ENCODE measurements around the gene DAPL1. TPM values are rescaled to one million over a fixed set of nuclear protein-coding genes. Genes with fewer than 3 reads are reported as not detected.

The DAPL1 gene
- total RNA-seq, 1 experiment from 2014 or later = 0.69 TPM

DNA sequence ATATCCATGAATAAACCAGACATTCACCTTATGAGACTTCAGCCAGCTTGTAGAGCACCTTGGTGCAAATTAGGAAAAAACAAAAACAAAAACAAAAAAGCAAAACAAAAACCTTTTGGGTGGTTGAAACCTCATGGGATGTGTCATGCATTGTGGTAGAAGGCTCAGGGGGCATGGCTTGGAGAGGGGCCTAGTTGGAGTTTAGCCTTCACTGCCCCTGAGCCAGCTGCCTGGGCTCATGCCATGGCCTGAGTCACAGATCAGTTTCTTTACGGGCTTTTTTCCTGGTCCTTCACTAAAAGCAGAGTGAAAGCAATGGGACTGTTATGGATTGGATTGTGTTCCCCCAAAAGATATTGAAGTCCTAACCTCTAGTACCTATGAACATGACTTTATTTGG, 22.0 kb upstream of the DAPL1 start:
- DNase-seq (ENCODE audit: low read depth, low spot score) = no peak
- in situ Hi-C loops (cut with HindIII; ENCODE audit: low pct_unique_long_range_greater_than_20kb, low sequenced_read_pairs) = no loop called here

DNA sequence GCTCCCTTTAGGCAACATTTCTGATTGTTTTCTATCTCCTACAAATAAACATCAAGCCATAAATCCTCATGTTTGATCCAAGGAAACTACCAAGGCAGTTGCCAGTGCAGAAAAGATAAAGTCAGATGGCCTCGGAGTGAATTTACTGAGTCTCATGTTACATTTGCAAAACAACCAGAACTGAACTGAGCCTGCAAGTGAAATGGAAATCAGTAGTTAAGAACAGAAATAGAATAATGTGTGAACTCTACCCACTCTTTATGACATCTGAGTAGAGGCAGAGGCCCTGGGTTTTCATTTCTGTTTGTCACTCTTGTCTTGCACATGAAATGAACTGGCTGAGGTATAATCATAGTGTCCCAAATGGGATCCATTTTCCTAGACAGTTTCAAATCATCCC, 20.4 kb upstream of the DAPL1 start:
- in situ Hi-C loops (cut with HindIII; ENCODE audit: low pct_unique_long_range_greater_than_20kb, low sequenced_read_pairs) = no loop called here
- no peak for DNase-seq (ENCODE audit: low read depth, low spot score)

DNA sequence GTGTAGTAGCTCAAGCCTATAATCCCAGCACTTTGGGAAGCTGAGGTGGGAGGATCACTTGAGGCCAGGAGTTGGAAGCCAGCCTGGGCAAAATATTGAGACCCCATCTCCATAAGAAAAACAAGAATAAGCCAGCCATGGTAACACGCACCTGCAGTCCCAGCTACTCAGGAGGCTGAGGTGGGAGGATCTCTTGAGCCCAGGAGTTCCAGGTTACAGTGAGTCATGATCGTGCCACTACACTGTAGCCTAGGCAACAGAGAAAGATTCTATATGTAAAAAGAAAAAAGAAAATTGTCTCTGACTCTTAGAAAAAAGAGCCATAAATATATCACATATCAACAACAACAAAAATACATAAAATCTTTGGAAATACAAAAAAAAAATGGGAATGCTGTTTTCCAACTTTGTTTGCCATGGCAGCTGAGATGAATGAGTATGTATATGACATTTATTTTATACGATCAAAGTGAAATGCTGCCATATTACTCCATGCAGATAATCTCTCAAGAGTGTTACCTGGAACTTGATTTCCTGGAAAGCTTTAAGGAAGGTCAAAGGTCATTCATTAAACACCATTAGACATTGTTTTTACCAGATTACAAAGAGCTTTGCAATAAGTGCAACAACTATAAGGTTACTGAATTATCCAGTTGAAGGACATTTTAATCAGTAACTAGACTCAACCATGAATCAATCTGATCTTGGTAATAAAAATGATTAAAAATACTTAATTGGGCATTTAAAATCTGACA, 19.7 kb upstream of the DAPL1 start:
- DNase-seq (ENCODE audit: low read depth, low spot score) = no peak
- in situ Hi-C loops (cut with HindIII; ENCODE audit: low pct_unique_long_range_greater_than_20kb, low sequenced_read_pairs) = no loop called here

DNA sequence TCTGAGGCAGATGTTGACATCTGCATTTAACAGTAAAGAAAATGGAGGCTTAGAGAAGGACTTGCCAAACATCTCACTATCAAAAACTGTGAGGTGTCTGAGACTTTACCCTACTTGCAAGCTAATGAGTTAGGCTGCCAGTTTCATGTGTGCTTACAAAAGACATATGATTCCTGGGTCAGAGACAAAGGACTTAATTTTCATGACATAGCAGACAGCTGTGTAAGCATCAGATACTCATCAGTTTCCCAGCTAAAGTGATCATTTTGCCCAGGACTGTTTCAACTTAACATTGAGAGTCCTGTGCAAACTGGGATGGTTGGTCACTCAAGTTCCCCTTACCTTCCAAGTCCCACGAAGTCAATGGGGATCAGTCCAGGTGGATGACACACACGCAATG, 18.9 kb upstream of the DAPL1 start:
- in situ Hi-C loops (cut with HindIII; ENCODE audit: low pct_unique_long_range_greater_than_20kb, low sequenced_read_pairs) = no loop called here
- DNase-seq (ENCODE audit: low read depth, low spot score) = no peak

DNA sequence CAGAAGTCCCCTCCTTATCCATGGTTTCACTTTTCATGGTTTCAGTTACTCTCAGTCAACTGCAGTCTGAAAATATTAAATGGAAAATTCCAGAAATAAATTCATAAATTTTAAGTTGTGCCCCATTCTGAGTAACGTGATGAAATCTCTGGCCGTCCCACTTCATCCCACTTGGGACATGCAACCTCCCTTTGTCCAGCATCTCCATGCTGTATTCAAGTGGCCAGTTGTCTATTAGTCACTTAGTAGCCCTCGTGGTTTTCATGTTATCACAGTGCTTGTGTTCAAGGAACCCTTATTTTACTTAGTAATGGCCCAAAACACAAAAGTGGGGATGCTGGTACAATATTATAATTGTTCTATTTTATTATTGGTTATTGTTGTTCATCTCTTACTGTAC, 18.0 kb upstream of the DAPL1 start:
- in situ Hi-C loops (cut with HindIII; ENCODE audit: low pct_unique_long_range_greater_than_20kb, low sequenced_read_pairs) = no loop called here
- no peak for DNase-seq (ENCODE audit: low read depth, low spot score)

DNA sequence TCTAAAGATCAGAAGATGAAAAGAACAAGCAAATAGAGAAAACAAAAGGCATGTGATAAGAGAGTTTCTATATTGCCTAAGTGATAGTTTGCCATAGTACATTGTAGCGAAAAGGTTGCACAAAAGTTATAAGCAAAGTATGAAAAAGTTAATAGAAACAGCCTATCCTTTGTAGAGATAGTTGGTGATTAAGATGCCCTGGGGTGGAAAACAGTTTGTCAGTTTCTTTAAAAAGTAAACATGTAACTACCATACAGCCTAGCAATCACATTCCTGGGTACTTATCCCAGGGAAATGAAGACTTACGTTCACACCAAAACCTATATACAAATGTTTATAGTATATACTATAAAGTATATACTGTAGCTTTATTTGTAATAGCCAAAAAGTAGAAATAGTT, 16.9 kb upstream of the DAPL1 start:
- in situ Hi-C loops (cut with HindIII; ENCODE audit: low pct_unique_long_range_greater_than_20kb, low sequenced_read_pairs) = no loop called here
- peak; percentile 39 for DNase-seq (ENCODE audit: low read depth, low spot score)

DNA sequence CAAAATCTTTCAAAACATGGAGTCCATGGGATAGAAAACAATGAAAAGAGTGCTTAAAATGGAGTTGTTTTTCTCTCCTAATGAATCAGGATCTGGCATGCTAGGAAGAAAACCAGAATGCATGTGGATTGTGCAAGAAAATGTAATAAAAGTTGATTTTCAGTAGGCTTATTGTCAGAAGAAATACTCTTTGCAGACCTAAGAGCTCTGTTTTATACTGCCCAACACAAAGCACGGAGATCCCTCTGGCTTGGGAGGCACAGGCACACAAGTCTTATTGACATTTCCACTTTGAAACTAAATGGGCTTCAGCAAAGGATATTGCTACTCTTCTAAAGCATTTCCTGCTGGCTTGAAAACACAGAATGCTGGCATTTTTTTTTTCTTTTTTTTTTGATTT, 15.5 kb upstream of the DAPL1 start:
- in situ Hi-C loops (cut with HindIII; ENCODE audit: low pct_unique_long_range_greater_than_20kb, low sequenced_read_pairs) = no loop called here
- DNase-seq (ENCODE audit: low read depth, low spot score) = no peak

DNA sequence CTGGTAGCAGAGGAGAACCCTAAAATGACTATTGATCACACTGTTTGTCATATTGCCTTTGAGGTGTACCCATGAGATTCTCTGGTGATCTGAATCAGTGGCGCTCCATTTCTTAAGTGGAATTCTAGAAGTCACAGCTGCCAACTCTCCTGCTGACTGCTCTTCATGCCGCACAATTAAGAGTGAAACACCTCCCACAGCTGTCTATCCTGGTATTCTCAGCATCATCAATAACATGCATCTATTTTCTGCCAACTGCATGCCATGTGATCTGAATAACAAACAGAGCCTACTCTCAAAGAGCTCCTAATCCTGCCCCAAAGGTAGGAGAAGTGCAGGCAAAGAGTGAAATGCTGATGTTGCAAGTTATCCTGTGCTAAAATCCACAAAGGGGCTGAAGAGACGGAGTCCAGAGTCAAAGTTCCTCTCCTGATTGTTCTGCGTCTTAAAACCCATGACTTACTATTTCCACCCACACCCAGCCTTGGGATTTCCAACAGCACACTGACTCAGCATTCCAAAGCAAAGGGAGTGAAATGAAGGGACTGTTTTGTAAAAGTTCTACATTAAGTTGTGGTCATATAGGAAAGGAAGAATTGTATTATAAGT, 13.7 kb upstream of the DAPL1 start:
- DNase-seq (ENCODE audit: low read depth, low spot score) = peak; percentile 95
- in situ Hi-C loops (cut with HindIII; ENCODE audit: low pct_unique_long_range_greater_than_20kb, low sequenced_read_pairs) = no loop called here

DNA sequence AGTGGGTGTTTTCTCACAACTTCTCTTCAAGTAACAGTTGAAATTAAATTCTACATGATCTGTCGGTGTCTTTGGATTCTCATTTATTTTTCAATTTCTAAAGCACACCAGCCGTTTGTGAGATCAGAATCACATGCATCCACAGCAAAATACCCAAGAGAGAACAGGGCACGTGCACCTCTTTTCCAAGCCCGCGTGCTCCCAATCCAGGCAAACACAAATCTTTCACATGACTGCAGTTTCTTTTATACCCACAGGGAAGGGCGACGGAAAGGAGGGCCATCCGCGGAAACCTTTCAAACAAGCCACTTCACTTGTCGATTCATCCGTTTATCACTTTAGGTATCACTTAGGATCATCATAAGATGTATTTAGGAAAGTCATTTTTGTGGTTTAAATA, 13.0 kb upstream of the DAPL1 start:
- in situ Hi-C loops (cut with HindIII; ENCODE audit: low pct_unique_long_range_greater_than_20kb, low sequenced_read_pairs) = no loop called here
- peak; percentile 91 for DNase-seq (ENCODE audit: low read depth, low spot score)

DNA sequence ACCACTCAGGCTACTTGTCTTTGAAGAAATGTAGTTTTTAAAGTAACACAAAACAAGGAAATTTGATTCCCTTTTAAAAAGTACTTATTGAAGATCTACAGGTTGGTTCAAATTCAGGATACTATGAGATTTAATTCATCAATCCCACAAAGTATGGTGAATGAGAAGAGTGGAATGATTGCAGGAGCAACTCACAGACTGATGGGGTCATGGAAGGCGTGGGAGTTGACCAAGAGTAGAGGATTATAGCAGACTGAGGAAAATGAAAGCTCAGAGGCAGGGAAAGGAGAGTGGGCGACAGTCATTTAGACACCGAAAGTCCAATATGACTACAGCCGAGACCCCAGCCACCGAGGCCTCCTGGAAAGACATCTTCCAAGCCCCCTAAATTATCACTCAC, 12.5 kb upstream of the DAPL1 start:
- in situ Hi-C loops (cut with HindIII; ENCODE audit: low pct_unique_long_range_greater_than_20kb, low sequenced_read_pairs) = no loop called here

DNA sequence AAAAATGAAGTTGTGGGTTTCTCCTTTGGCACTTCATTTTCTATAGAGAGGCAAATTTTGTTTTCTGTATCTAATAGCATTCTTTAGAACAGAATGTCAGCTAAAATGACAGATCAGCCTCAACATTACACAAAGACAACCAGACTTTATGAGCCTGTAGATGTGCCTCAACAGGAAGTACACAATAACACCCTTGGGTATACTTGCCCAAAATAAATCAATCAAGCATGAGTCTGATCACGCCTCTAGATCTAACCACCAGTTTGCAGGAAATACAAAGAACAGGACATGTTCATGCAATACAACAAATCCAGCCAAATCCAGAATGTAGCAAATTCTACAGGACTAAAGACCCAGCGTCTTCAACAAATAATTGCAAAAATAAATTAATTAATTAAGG, 11.2 kb upstream of the DAPL1 start:
- no peak for DNase-seq (ENCODE audit: low read depth, low spot score)
- in situ Hi-C loops (cut with HindIII; ENCODE audit: low pct_unique_long_range_greater_than_20kb, low sequenced_read_pairs) = no loop called here

More for the DNA sequence above, 12.5 kb upstream of the DAPL1 start:
- no peak for DNase-seq (ENCODE audit: low read depth, low spot score)

DNA sequence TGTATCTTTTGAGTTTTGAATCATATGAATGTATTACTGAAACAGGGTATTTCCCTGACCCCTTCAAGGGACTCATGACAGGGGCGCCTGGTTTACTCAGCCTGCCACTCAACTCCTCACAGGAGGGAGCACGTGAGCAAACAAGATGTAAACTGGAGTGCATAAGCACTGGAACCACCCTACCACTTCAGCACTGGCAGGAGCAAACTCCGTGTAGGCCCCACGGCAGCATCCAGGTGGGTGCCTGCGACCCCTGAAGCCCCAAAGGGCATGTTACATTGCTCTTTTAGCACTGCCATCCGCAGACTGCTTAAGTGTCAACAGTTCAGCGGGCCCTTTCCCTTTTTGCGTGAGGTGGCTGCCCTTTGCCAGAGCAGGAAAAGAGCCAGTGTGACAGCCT, 8.2 kb upstream of the DAPL1 start:
- in situ Hi-C loops (cut with HindIII; ENCODE audit: low pct_unique_long_range_greater_than_20kb, low sequenced_read_pairs) = no loop called here
- no peak for DNase-seq (ENCODE audit: low read depth, low spot score)

DNA sequence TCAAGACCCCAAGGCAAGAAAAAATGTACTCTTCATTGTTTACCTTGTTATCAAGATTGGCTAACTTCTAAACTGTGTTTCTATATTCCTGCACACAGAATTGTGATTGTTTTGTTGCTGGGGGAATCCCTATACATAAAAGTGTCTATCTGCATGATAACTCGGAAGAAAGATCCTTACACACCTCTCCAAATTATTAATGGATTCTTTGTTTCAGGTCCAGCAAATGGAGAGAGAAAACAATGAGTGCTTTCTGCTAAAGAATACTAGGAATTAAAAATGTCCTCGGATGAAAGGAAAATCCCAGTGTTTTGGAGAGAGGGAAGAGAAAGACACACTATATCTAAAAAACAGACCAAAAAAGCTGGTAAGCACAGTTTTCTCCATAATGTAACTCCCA, 6.2 kb upstream of the DAPL1 start:
- in situ Hi-C loops (cut with HindIII; ENCODE audit: low pct_unique_long_range_greater_than_20kb, low sequenced_read_pairs) = no loop called here
- peak; percentile 85 for DNase-seq (ENCODE audit: low read depth, low spot score)

DNA sequence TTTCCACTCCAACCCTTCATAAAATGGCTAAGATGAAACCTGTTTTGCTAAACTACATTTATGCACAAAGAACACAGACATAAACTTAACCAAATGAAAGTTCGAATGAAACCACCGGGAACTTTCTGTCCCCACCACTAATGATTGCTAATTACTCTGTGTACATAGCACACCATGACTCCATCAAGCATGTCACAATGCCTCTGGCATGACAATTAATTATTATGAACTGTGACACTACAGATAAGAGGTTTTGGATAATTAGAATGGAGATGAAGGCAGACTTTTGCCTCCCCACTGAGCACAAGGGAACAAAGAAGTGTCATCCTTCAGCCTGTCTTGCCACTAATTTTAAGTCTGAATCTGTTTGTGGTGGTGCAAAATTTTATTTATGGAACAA, 1.5 kb downstream of the DAPL1 start:
- in situ Hi-C loops (cut with HindIII; ENCODE audit: low pct_unique_long_range_greater_than_20kb, low sequenced_read_pairs) = no loop called here
- DNase-seq (ENCODE audit: low read depth, low spot score) = no peak

DNA sequence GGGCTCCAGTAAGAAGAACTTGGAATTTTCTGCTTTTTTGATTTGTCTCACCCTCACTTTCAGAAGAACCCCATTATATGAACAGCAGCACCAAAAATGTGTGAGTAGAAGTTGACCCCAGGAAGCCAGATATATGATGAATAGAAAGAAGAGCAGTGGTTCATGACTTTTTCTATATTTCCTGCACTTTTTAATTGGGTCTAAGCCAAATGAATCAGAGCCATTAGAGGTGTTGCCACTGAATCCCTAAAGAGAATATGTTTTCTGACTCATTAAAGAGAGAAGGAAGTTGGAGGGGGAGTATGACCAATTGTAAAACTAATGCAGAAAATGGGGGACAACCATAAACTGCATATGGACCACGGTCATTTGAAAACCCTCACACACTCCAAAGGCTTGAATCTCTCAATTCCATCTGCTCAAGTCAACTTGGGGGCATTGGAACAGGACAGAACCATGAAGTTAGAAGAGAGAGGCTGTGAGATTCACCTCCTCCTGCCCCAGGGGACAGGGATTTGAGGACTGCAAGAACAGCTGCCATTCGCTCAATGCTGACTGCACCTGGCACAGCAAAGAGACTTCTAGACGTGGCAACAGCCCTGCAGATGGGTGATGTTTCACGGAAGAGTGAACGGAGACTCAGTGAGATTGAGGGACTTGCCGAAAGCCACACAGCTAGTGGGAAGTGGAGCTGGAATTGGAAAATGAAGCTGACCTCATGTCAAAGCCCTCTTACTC, 3.0 kb downstream of the DAPL1 start:
- in situ Hi-C loops (cut with HindIII; ENCODE audit: low pct_unique_long_range_greater_than_20kb, low sequenced_read_pairs) = no loop called here
- DNase-seq (ENCODE audit: low read depth, low spot score) = no peak

DNA sequence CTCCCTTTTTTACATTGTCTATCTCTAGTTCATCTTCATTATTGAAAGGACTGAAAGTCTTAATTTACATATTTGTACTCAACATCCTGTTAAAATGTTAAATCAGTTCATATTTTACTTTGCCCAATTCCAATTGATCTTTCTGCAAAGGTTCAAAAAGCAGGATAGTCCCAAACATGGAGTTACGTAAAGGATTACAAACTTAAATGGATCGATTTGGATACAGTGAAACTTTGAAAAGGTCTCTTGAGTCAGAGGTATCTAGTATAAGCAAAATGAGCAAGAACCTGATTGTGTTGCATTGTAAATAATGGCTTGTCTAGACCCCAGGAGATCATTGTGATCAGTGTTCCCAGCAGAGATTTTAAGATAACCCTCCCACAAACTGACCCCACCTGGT, 4.1 kb downstream of the DAPL1 start:
- no peak for DNase-seq (ENCODE audit: low read depth, low spot score)
- in situ Hi-C loops (cut with HindIII; ENCODE audit: low pct_unique_long_range_greater_than_20kb, low sequenced_read_pairs) = no loop called here

DNA sequence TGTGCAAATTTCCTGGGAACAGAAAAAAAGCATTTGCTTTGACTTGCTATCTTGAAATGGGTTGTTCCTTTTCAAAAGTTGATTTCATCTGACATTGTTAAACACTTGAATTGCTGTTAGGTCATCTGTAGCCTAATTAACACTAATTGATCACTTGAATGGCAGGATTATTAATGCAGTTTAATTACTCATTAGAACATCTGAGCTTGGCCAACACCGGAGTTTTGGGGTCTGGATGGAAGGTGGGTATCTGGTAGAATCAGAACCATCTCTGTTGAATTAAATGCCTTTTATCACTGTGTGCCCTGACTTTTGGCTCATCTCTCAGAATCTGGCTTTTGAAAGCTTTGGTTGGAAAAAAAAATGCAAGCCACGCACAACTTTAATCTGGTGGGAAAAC, 8.4 kb downstream of the DAPL1 start:
- in situ Hi-C loops (cut with HindIII; ENCODE audit: low pct_unique_long_range_greater_than_20kb, low sequenced_read_pairs) = no loop called here
- DNase-seq (ENCODE audit: low read depth, low spot score) = no peak

DNA sequence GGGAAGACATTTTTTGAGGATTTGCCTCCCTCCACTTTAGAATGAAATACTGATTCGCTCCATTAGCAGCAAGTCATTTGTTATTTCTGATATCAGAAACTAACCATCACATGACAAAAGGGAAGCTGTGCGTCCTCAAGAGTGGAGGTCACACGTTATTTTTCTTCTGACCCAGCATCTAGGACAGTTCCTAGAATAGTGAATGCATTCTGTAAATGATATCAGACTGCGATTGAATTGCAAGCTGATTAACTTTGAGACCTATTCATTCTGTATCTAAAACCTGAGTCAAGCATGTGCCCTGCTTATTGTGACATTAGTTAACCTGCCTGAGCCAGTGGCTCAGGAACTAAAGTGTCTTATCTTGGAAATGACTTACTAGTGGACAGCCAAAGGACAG, 10.1 kb downstream of the DAPL1 start:
- no peak for DNase-seq (ENCODE audit: low read depth, low spot score)
- in situ Hi-C loops (cut with HindIII; ENCODE audit: low pct_unique_long_range_greater_than_20kb, low sequenced_read_pairs) = no loop called here

DNA sequence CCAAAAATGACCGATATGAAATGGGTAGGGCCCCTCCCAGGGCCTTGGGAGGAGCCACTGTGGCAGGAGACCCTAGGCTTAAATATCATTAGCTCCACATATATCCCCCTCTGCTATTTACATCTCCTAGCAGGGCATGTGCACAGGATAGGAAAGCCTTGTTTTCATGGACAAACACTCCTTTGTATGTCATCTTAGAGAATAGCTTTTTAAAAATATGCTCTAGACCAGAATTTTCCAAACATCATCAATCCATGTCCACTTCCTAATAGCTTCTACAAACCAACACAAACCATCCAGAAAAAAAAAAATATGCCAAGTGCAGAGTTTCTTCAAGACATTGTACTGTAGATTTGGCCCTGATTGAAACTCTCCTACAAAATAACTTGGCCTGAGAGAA, 10.8 kb downstream of the DAPL1 start:
- in situ Hi-C loops (cut with HindIII; ENCODE audit: low pct_unique_long_range_greater_than_20kb, low sequenced_read_pairs) = no loop called here
- peak; percentile 35 for DNase-seq (ENCODE audit: low read depth, low spot score)
